Panc1 (cell line): Measurements from ENCODE around the gene GNG7.

Source experiments
- POLR2AphosphoS5 ChIP-seq: IDR thresholded peaks from 2 replicates; pipeline ENCODE4 v1.6.1; 2012; ENCODE audit warnings: mild to moderate bottlenecking, low read depth, low read length, moderate library complexity
- TCF7L2 ChIP-seq: IDR thresholded peaks from 2 replicates; pipeline ENCODE4 v1.6.1; 2011; ENCODE audit warnings: mild to moderate bottlenecking, low read depth, low read length, inconsistent platforms
- TF ChIP-seq, protein P1 (sequence below): fragments of 450-650 bp; IDR thresholded peaks from 2 replicates; pipeline ENCODE4 v1.5.1; 2017; ENCODE audit warnings: mild to moderate bottlenecking
- TF ChIP-seq, protein P2 (sequence below), 2 experiments: IDR thresholded peaks; 2 replicates each; pipeline ENCODE4 v1.6.1; 2011 to 2012; ENCODE audit warnings: low read depth in 2 of 2, control low read depth in 1 of 2, low read length in 1 of 2, mild to moderate bottlenecking in 1 of 2, moderate library complexity in 1 of 2; ENCODE audit not compliant: insufficient read depth in 1 of 2

DNA sequence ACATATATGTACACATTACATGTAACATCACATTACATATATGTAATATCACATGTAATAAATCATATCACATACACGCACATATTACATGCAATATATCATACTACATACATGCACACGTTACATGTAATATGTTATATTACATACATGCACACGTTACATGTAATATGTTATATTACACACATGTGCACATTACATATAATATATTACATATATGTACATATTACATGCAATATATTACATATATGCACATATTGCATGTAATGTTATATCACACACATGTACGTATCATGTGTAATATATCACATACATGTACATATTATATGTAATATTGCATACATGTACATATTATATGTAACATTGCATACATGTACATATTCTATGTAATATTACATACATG, 149.0 kb downstream of the GNG7 start:
- TF ChIP-seq, protein P1, sequence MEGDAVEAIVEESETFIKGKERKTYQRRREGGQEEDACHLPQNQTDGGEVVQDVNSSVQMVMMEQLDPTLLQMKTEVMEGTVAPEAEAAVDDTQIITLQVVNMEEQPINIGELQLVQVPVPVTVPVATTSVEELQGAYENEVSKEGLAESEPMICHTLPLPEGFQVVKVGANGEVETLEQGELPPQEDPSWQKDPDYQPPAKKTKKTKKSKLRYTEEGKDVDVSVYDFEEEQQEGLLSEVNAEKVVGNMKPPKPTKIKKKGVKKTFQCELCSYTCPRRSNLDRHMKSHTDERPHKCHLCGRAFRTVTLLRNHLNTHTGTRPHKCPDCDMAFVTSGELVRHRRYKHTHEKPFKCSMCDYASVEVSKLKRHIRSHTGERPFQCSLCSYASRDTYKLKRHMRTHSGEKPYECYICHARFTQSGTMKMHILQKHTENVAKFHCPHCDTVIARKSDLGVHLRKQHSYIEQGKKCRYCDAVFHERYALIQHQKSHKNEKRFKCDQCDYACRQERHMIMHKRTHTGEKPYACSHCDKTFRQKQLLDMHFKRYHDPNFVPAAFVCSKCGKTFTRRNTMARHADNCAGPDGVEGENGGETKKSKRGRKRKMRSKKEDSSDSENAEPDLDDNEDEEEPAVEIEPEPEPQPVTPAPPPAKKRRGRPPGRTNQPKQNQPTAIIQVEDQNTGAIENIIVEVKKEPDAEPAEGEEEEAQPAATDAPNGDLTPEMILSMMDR = no peak
- TF ChIP-seq POLR2AphosphoS5 = no peak
- TF ChIP-seq, protein P2, sequence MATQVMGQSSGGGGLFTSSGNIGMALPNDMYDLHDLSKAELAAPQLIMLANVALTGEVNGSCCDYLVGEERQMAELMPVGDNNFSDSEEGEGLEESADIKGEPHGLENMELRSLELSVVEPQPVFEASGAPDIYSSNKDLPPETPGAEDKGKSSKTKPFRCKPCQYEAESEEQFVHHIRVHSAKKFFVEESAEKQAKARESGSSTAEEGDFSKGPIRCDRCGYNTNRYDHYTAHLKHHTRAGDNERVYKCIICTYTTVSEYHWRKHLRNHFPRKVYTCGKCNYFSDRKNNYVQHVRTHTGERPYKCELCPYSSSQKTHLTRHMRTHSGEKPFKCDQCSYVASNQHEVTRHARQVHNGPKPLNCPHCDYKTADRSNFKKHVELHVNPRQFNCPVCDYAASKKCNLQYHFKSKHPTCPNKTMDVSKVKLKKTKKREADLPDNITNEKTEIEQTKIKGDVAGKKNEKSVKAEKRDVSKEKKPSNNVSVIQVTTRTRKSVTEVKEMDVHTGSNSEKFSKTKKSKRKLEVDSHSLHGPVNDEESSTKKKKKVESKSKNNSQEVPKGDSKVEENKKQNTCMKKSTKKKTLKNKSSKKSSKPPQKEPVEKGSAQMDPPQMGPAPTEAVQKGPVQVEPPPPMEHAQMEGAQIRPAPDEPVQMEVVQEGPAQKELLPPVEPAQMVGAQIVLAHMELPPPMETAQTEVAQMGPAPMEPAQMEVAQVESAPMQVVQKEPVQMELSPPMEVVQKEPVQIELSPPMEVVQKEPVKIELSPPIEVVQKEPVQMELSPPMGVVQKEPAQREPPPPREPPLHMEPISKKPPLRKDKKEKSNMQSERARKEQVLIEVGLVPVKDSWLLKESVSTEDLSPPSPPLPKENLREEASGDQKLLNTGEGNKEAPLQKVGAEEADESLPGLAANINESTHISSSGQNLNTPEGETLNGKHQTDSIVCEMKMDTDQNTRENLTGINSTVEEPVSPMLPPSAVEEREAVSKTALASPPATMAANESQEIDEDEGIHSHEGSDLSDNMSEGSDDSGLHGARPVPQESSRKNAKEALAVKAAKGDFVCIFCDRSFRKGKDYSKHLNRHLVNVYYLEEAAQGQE (IDR thresholded peaks at IDR 0.05; ENCODE audit: insufficient read depth in 1 of 2, low read depth in 2 of 2, low read length in 1 of 2) = no peak
- no peak for TF ChIP-seq TCF7L2
